Renal pelvis (tissue), 12 donors: Measurements from ENCODE around the gene NBPF19. TPM values are rescaled to one million over a fixed set of nuclear protein-coding genes. Genes with fewer than 3 reads are reported as not detected.
"Not testable (repeated sequence)": the region's sequence is repeated elsewhere in the genome, so short reads cannot be mapped to it uniquely, and the experiment has no call there.

ENCODE experiments used
- DNase-seq: peaks from one replicate; pipeline ENCODE4 v3.0.0-alpha.2; 2013
- long read RNA-seq, 16 experiments: transcript quantifications; one replicate each; lab custom pipeline, GENCODE V29; 2026
- polyA plus RNA-seq, 3 donors: library from polyadenylated mRNA; unstranded; fragments of 120-200 nt; gene quantifications; one replicate each; pipeline ENCODE4 v1.2.1, GENCODE V29; 2013; ENCODE audit not compliant: insufficient read length in 3 of 3

NBPF19 gene, protein sequence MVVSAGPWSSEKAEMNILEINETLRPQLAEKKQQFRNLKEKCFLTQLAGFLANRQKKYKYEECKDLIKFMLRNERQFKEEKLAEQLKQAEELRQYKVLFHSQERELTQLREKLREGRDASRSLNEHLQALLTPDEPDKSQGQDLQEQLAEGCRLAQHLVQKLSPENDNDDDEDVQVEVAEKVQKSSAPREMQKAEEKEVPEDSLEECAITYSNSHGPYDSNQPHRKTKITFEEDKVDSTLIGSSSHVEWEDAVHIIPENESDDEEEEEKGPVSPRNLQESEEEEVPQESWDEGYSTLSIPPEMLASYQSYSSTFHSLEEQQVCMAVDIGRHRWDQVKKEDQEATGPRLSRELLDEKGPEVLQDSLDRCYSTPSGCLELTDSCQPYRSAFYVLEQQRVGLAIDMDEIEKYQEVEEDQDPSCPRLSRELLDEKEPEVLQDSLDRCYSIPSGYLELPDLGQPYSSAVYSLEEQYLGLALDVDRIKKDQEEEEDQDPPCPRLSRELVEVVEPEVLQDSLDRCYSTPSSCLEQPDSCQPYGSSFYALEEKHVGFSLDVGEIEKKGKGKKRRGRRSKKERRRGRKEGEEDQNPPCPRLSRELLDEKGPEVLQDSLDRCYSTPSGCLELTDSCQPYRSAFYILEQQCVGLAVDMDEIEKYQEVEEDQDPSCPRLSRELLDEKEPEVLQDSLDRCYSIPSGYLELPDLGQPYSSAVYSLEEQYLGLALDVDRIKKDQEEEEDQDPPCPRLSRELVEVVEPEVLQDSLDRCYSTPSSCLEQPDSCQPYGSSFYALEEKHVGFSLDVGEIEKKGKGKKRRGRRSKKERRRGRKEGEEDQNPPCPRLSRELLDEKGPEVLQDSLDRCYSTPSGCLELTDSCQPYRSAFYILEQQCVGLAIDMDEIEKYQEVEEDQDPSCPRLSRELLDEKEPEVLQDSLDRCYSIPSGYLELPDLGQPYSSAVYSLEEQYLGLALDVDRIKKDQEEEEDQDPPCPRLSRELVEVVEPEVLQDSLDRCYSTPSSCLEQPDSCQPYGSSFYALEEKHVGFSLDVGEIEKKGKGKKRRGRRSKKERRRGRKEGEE (N-terminal part only)
- polyA plus RNA-seq = 10 to 100 TPM; 13.3 to 18.9 (median 18.0) TPM
- long read RNA-seq, donor 1 = 0 reads
- long read RNA-seq, donor 2, partial matches to known transcripts = 19 of 19 reads
- long read RNA-seq, donor 2, other reads (novel, unspliced or antisense) = 0 of 19 reads
- long read RNA-seq, donor 3, partial matches to known transcripts = 10 of 10 reads
- long read RNA-seq, donor 3, other reads (novel, unspliced or antisense) = 0 of 10 reads
- long read RNA-seq, donor 4, partial matches to known transcripts = 16 of 16 reads
- long read RNA-seq, donor 4, other reads (novel, unspliced or antisense) = 0 of 16 reads
- long read RNA-seq, donor 5 = 0 reads
- long read RNA-seq, donor 6 = 0 reads
- long read RNA-seq, donor 7 = 0 reads
- long read RNA-seq, donor 8 = 0 reads
- long read RNA-seq, donor 9, partial matches to known transcripts = 8 of 8 reads
- long read RNA-seq, donor 9, other reads (novel, unspliced or antisense) = 0 of 8 reads
- long read RNA-seq, donor 10 = 0 reads
- long read RNA-seq, donor 11 = 0 reads
- long read RNA-seq, donor 12, partial matches to known transcripts = 20 of 25 reads
- long read RNA-seq, donor 12, other reads (novel, unspliced or antisense) = 5 of 25 reads
- long read RNA-seq, donor 13, partial matches to known transcripts = 5 of 5 reads
- long read RNA-seq, donor 13, other reads (novel, unspliced or antisense) = 0 of 5 reads
- long read RNA-seq, donor 14 = 0 reads
- long read RNA-seq, donor 15, partial matches to known transcripts = 7 of 7 reads
- long read RNA-seq, donor 15, other reads (novel, unspliced or antisense) = 0 of 7 reads
- long read RNA-seq, donor 16, partial matches to known transcripts = 6 of 6 reads
- long read RNA-seq, donor 16, other reads (novel, unspliced or antisense) = 0 of 6 reads

GRCh38 chr1:149474745-149475144 is at the start of gene NBPF19:
Gene NBPF19, plus strand, starts transcription at chr1:149475045. Its CDS starts 888 bp downstream, at chr1:149475933.
- not testable (repeated sequence) for DNase-seq

GRCh38 chr1:149428317-149428716 is 46.5 kb upstream of the NBPF19 start:
- DNase-seq = not testable (repeated sequence)

DNA sequence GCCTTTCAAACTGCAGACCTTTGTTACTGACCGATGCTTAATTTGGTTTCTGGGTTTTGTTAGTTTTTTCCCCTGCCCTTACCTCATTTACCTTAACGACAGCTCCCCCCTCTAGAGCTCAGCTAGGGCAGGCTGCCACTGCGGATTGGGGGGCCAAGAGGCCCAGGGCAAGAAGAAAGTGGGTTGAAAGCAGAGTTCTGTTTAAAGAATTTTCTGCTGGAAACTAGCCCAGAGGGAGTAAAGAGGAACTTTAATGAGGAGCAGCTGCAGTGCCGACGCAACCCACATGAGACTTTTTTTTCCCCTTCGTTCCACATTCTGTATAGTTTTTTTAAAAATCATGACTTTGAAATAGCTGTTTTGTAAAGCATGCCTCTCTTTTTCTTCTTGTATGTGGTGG is 29.4 kb upstream of the NBPF19 start:
- DNase-seq = peak; percentile 46

GRCh38 chr1:149452196-149452595 is 22.6 kb upstream of the NBPF19 start:
- DNase-seq = not testable (repeated sequence)

- DNase-seq = not testable (repeated sequence)
Observed at GRCh38 chr1:149452652-149453051, 22.2 kb upstream of the NBPF19 start.

DNA sequence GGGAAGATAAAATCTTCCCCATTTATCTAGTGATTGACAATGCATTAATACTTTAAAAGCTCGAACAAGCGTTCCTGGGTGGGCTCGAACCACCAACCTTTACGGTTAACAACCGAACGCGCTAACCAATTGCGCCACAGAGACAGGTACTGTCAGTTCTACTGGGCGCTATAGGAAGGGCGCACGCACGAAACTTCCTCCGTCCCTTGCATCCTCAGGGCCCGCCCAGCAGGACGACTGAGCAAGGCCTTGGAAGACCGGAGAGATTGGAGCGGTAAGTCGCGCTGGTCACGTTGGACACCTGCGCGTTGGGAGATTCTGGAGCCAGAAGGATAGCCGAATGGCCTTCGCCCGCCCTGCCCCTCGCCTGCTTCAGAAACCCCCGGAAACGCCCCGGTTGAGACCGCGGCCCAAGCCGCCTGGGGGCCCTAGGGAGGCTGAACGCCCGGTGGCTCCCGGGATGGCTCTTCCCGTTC is 83.5 kb downstream of the NBPF19 start:
- peak; percentile 28 for DNase-seq

- not testable (repeated sequence) for DNase-seq
Observed at GRCh38 chr1:149561806-149562205, 87.0 kb downstream of the NBPF19 start.

DNA sequence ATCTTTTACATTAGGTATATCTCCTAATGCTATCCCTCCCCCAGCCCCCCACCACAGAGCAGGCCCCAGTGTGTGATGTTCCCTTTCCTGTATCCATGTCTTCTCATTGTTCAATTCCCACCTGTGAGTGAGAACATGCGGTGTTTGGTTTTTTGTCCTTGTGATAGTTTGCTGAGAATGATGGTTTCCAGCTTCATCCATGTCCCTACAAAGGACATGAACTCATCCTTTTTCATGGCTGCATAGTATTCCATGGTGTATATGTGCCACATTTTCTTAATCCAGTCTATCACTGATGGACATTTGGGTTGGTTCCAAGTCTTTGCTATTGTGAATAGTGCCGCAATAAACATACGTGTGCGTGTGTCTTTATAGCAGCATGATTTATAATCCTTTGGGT is 90.6 kb downstream of the NBPF19 start:
- DNase-seq = not testable (repeated sequence)

- DNase-seq = not testable (repeated sequence)
Observed at GRCh38 chr1:149572763-149573162, 97.9 kb downstream of the NBPF19 start.

DNA sequence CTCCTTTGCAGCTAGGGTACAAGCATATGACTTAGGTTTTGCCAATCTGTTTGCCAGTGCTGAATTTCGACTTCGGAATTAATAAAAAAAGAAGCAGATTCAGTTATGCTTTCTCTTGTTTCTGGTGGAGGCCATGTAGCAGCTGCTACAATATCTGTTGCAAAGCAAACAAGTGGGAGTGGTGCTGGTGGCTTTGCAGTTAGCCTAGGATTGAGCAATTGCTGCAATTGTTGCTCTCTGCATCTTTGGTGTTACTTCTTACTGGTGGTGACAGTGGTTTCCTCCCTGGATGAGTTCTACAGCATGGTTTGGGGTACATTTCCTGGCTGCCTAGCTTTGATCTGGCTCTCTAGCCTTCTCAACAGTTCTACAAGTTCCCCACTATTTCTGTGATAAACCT is 110.7 kb downstream of the NBPF19 start:
- not testable (repeated sequence) for DNase-seq

Other genes with a start within 250 kb of the NBPF19 start
- gene PPIAL4C, start 108.8 kb downstream of the NBPF19 start, polyA plus RNA-seq = not detected